AG08396 (cell line): ENCODE results near the gene MYCBPAP.

Experiments used
- DNase-seq: peaks from one replicate; pipeline ENCODE4 v3.0.0; 2012; ENCODE audit warnings: low spot score, mixed read lengths

MYCBPAP gene

GRCh38 chr17:50491505-50491904 lies 16.7 kb upstream of the MYCBPAP start:
- no peak for DNase-seq

GRCh38 chr17:50492214-50492613 lies 16.0 kb upstream of the MYCBPAP start:
- no peak for DNase-seq

- no peak for DNase-seq
Measured at GRCh38 chr17:50493744-50494143, 14.5 kb upstream of the MYCBPAP start.

GRCh38 chr17:50495217-50495823 lies 12.9 kb upstream of the MYCBPAP start:
- no peak for DNase-seq

- DNase-seq, result no peak
Measured at GRCh38 chr17:50495918-50496317, 12.3 kb upstream of the MYCBPAP start.

GRCh38 chr17:50498021-50498874 lies 10.0 kb upstream of the MYCBPAP start:
- no peak for DNase-seq

GRCh38 chr17:50499270-50499669 lies 9.0 kb upstream of the MYCBPAP start:
- no peak for DNase-seq

- no peak for DNase-seq
Measured at GRCh38 chr17:50499721-50500120, 8.5 kb upstream of the MYCBPAP start.

- no peak for DNase-seq
Measured at GRCh38 chr17:50501054-50501453, 7.2 kb upstream of the MYCBPAP start.

- DNase-seq, result no peak
Measured at GRCh38 chr17:50502301-50502990, 5.8 kb upstream of the MYCBPAP start.

- no peak for DNase-seq
Measured at GRCh38 chr17:50505591-50506130, 2.6 kb upstream of the MYCBPAP start.

- DNase-seq, result no peak
Measured at GRCh38 chr17:50506298-50506697, 1.9 kb upstream of the MYCBPAP start.

- no peak for DNase-seq
Measured at GRCh38 chr17:50508573-50509460, 578 bp downstream of the MYCBPAP start.

- DNase-seq, result no peak
Measured at GRCh38 chr17:50511058-50511457, 2.8 kb downstream of the MYCBPAP start.

- DNase-seq, result no peak
Measured at GRCh38 chr17:50513495-50513894, 5.3 kb downstream of the MYCBPAP start.

GRCh38 chr17:50514388-50514787 lies 6.1 kb downstream of the MYCBPAP start:
- DNase-seq, result no peak

GRCh38 chr17:50514936-50515702 lies 6.9 kb downstream of the MYCBPAP start:
- no peak for DNase-seq

- no peak for DNase-seq
Measured at GRCh38 chr17:50517011-50517410, 8.8 kb downstream of the MYCBPAP start.

GRCh38 chr17:50517504-50518383 lies 9.5 kb downstream of the MYCBPAP start:
- no peak for DNase-seq
